ENCODE measurements around the gene TERT.

TERT gene

DNA sequence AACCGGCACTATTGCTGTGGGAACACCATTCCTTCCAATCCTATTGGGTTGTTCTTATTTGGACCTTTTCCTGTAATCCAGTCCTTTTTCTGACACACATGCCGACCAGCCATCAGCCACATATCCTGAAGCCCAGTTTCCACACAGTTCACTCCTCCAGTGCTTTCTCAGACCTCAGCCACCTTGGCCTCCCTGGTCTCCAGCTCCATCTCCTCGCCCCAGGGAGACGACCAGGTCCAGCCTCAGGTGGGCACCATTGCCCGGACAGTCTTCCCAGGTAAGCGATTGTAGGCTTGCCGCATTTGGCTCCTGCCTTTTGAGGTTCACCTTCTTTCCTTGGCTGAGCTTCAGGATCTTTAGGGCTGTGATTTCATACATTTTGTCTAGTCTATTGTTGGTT lies 15.2 kb upstream of the TERT start:
- DNase-seq (ENCODE audit: low read depth): no peak
- no peak overlapping the region for H3K4me3 ChIP-seq (ENCODE audit: low read depth, low read length)
- TF ChIP-seq, protein P1, sequence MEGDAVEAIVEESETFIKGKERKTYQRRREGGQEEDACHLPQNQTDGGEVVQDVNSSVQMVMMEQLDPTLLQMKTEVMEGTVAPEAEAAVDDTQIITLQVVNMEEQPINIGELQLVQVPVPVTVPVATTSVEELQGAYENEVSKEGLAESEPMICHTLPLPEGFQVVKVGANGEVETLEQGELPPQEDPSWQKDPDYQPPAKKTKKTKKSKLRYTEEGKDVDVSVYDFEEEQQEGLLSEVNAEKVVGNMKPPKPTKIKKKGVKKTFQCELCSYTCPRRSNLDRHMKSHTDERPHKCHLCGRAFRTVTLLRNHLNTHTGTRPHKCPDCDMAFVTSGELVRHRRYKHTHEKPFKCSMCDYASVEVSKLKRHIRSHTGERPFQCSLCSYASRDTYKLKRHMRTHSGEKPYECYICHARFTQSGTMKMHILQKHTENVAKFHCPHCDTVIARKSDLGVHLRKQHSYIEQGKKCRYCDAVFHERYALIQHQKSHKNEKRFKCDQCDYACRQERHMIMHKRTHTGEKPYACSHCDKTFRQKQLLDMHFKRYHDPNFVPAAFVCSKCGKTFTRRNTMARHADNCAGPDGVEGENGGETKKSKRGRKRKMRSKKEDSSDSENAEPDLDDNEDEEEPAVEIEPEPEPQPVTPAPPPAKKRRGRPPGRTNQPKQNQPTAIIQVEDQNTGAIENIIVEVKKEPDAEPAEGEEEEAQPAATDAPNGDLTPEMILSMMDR (IDR thresholded peaks at IDR 0.05; ENCODE audit: control insufficient read depth, extremely low read depth, insufficient read depth): no peak

DNA sequence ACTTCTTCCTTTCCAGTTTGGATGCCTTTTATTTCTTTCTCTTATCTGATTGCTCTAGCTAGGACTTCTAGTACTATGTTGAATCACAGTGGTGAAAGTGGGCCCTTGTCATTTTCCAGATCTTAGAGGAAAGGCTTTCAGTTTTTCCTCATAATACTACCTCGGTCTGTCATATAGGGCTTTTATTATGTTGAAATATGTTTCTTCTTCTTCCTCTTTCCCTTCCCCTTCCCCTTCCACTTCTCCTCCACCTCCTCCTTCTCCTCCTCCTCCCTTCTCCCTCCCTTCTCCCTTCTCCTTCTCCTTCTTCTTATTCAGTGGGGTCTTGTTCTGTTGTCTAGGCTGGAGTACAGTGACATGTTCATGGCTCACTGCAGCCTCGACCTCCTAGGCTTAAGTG lies 9.2 kb upstream of the TERT start:
- TF ChIP-seq, protein P1 (IDR thresholded peaks at IDR 0.05; ENCODE audit: control insufficient read depth, extremely low read depth, insufficient read depth): no peak
- DNase-seq (ENCODE audit: low read depth): no peak
- no peak overlapping the region for H3K4me3 ChIP-seq (ENCODE audit: low read depth, low read length)

DNA sequence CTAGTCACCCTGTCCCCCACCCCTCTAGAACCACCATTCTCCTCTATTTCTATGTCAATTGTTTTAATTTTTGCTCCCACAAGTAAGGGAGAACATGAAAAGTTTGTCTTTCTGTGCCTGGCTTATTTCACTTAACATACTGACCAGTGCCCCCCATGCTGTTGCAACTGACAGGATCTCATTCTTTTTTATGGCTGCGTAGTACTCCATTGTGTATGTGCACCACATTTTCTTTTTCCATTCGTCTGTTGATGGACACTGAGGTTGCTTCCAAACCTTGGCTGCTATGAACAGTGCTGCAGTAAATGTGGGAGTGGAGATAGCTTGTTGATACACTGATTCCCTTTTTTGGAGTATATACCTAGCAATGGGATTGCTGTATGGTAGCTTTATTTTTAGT lies 7.4 kb upstream of the TERT start:
- H3K4me3 ChIP-seq (ENCODE audit: low read depth, low read length): no peak overlapping the region
- TF ChIP-seq, protein P1 (IDR thresholded peaks at IDR 0.05; ENCODE audit: control insufficient read depth, extremely low read depth, insufficient read depth): no peak
- DNase-seq (ENCODE audit: low read depth): no peak

DNA sequence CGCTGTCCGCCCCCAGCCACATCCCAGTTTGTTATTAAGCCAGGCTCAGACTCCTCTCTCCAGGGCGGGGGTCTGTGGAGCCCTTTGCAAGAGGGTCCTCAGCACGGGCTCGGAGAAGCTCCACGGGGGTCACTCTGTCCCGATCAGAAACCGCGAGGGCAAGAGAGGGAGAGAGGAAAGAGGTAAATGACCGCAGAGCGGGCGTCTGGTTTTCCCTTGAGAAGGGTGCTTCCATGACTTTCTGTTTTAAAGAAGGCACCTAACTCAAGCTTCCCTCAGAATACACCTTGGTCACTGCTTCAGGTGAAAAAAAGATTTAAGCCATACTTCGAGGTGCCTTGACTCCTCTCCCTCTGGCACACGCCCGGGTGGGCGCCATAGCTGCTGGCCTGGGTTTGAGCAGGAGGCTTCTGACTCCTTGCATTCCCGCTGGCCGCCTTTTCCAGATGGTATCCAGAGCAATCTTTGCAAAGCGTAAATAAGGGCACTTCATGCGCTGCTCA lies 5.8 kb upstream of the TERT start:
- TF ChIP-seq, protein P1 (IDR thresholded peaks at IDR 0.05; ENCODE audit: control insufficient read depth, extremely low read depth, insufficient read depth): no peak
- no peak overlapping the region for H3K4me3 ChIP-seq (ENCODE audit: low read depth, low read length)
- DNase-seq (ENCODE audit: low read depth): no peak

DNA sequence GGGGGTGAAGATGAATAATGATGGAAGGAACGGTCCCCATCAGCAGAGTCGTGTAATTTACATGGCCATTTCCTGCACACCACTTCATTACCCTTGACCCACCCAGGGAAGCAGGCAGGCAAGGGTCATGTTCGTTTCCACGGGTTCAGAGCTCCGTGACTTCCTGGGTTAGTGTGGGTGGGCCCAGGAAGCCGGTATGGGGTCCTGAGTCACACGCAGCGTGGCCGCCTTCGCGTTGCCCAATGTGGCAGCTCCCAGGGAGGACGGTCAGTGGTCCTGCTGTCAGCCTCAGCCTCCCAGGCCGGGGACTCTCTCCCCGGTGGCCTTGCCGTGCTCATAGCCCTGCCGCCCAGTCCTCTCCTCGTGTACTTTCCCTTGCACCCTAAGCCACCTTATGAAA lies 5.1 kb upstream of the TERT start:
- TF ChIP-seq, protein P1 (IDR thresholded peaks at IDR 0.05; ENCODE audit: control insufficient read depth, extremely low read depth, insufficient read depth): no peak
- no peak overlapping the region for H3K4me3 ChIP-seq (ENCODE audit: low read depth, low read length)
- DNase-seq (ENCODE audit: low read depth): no peak

DNA sequence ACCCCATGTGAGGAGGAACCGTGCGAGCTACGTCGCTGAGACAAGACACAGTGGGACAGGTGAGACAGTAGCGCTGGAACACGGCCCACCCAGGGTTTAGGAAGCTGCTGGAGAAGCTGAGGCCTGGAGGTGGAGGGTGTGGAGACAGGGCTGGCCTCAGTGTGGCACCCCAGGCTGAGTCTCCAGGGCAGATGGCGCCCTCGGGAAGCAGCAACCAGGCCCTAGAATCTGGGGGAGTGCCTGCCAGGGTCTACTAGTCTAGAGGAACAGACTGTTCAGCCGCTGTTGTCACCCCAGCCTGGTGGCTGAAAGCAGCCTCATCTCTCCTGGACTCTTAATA lies 4.6 kb upstream of the TERT start:
- DNase-seq (ENCODE audit: low read depth): no peak

More for the DNA sequence above, 4.6 kb upstream of the TERT start:
- TF ChIP-seq, protein P1 (IDR thresholded peaks at IDR 0.05; ENCODE audit: control insufficient read depth, extremely low read depth, insufficient read depth): no peak
- H3K4me3 ChIP-seq (ENCODE audit: low read depth, low read length): no peak overlapping the region
